HepG2 (cell line): Measurements from ENCODE around the gene MTCH1. TPM values are rescaled to one million over a fixed set of nuclear protein-coding genes. Genes with fewer than 3 reads are reported as not detected.

Source experiments
- ATAC-seq: fragments of 200-7000 bp; cut with Tn5 transposase; 3 replicates; pipeline ENCODE4 v1.9.1; 2020; ENCODE audit warnings: mild to moderate bottlenecking, moderate library complexity
- BruUV-seq: library from RNA; stranded (reverse); fragments of 400-500 nt; replicated peaks from 2 replicates; lab custom pipeline; 2021; lab: Mats Ljungman, UMichigan
- CTCF ChIA-PET: fragments of 300-600 bp; formaldehyde crosslinking; extraction: SDS; loops from one replicate; lab custom pipeline; 2021; ENCODE audit warnings: low total read pairs, inconsistent platforms, low intra/inter-chr PET ratio; lab: Yijun Ruan, JAX
- POLR2A ChIA-PET: fragments of 350-600 bp; sonication (Branson Sonifier 250); formaldehyde crosslinking; loops from one replicate; lab custom pipeline; 2020; ENCODE audit warnings: antibody characterized with exemption, inconsistent platforms; lab: Yijun Ruan, JAX
- DNase-seq: peaks from one replicate; pipeline ENCODE4 v3.0.0-alpha.2; 2015; ENCODE audit warnings: low spot score
- FAIRE-seq: peaks from 3 replicates; lab custom pipeline; 2011; peaks lifted over from hg19 to GRCh38; lab: Jason Lieb, UNC
- H2AFZ ChIP-seq: one replicate; pipeline ENCODE4 v1.6.1; 2011; ENCODE audit warnings: low read length, inconsistent platforms
- H3K27ac ChIP-seq: fragments of 300-600 bp; 3 replicates; pipeline ENCODE4 v1.8.0; 2011; ENCODE audit warnings: mixed run types, mild to moderate bottlenecking, mixed read lengths, low read length, inconsistent platforms; ENCODE audit not compliant: insufficient read depth; ENCODE audit errors: extremely low read length
- H3K27me3 ChIP-seq, 2 experiments: fragments of 200-600 bp in 1 of 2; 2 replicates in 1 of 2; 3 replicates in 1 of 2; pipeline versions ENCODE4 v1.6.0 to v1.8.0; 2011; ENCODE audit warnings: low read length in 2 of 2, mild to moderate bottlenecking in 2 of 2, moderate library complexity in 2 of 2, inconsistent platforms in 1 of 2; ENCODE audit not compliant: insufficient read depth in 2 of 2, control insufficient read depth in 1 of 2
- H3K36me3 ChIP-seq, 2 experiments: fragments of 200-600 bp in 1 of 2; replicated peaks in 1 of 2; 2 replicates in 1 of 2; 3 replicates in 1 of 2; pipeline versions ENCODE4 v1.5.1 to v1.8.0; 2011; ENCODE audit warnings: low read length in 2 of 2, inconsistent platforms in 1 of 2; ENCODE audit not compliant: insufficient read depth in 2 of 2, control insufficient read depth in 1 of 2
- H3K4me1 ChIP-seq: 2 replicates; pipeline ENCODE4 v1.5.1; 2012; ENCODE audit warnings: low read length, inconsistent platforms; ENCODE audit not compliant: insufficient read depth
- H3K4me2 ChIP-seq: 2 replicates; pipeline ENCODE4 v1.6.0; 2011; ENCODE audit warnings: low read depth, low read length, inconsistent platforms
- H3K4me3 ChIP-seq, 3 experiments: fragments of 200-600 bp in 1 of 3; sonication (generic), shearing (Covaris generic) in 1 of 3; replicated peaks in 1 of 3; 2 replicates each; pipeline ENCODE4 v1.5.1; 2011 to 2016; ENCODE audit warnings: low read length in 3 of 3, inconsistent platforms in 2 of 3, low read depth in 2 of 3, mild to moderate bottlenecking in 2 of 3, control low read depth in 1 of 3, mixed read lengths in 1 of 3; ENCODE audit not compliant: insufficient read depth in 1 of 3
- H3K79me2 ChIP-seq: one replicate; pipeline ENCODE4 v1.6.1; 2011; ENCODE audit warnings: low read length, inconsistent platforms; ENCODE audit not compliant: insufficient read depth
- H3K9ac ChIP-seq: 2 replicates; pipeline ENCODE4 v1.6.0; 2011; ENCODE audit warnings: mild to moderate bottlenecking, low read depth, low read length, inconsistent platforms; ENCODE audit not compliant: insufficient read depth
- H3K9me3 ChIP-seq: 2 replicates; pipeline ENCODE4 v1.5.1; 2012; ENCODE audit warnings: mild to moderate bottlenecking, low read length
- H4K20me1 ChIP-seq: 2 replicates; pipeline ENCODE4 v1.6.0; 2011; ENCODE audit warnings: inconsistent platforms, mild to moderate bottlenecking, low read length, moderate library complexity; ENCODE audit not compliant: insufficient read depth
- GATAD1 ChIP-seq: IDR thresholded peaks from 2 replicates; pipeline ENCODE4 v1.6.1; 2016; ENCODE audit warnings: missing genetic modification reagents, missing compliant biosample characterization
- TRIM24 ChIP-seq: sonication (generic); formaldehyde crosslinking; IDR thresholded peaks from 2 replicates; pipeline ENCODE4 v1.8.0; 2022; ENCODE audit warnings: mild to moderate bottlenecking, missing genetic modification reagents
- ZBTB44 ChIP-seq: sonication (generic); formaldehyde crosslinking; IDR thresholded peaks from 2 replicates; pipeline ENCODE4 v1.4.0; 2020; ENCODE audit warnings: missing genetic modification reagents
- ZBTB7B ChIP-seq: sonication (generic); formaldehyde crosslinking; IDR thresholded peaks from 2 replicates; pipeline ENCODE4 v1.4.0; 2020; ENCODE audit warnings: missing genetic modification reagents
- ZFY ChIP-seq: sonication (generic); formaldehyde crosslinking; IDR thresholded peaks from 2 replicates; pipeline ENCODE4 v1.4.0; 2020; ENCODE audit warnings: missing genetic modification reagents
- ZNF225 ChIP-seq: sonication (generic); formaldehyde crosslinking; IDR thresholded peaks from 2 replicates; pipeline ENCODE4 v1.4.0; 2020; ENCODE audit warnings: mild to moderate bottlenecking, missing genetic modification reagents
- ZNF350 ChIP-seq: sonication (generic); formaldehyde crosslinking; IDR thresholded peaks from 2 replicates; pipeline ENCODE4 v1.4.0; 2020; ENCODE audit warnings: mild to moderate bottlenecking, low read depth, missing genetic modification reagents, borderline replicate concordance
- ZSCAN22 ChIP-seq: sonication (generic); formaldehyde crosslinking; IDR thresholded peaks from 2 replicates; pipeline ENCODE4 v1.4.0; 2020; ENCODE audit warnings: mild to moderate bottlenecking, missing genetic modification reagents
- WGBS: methylation state at CpG from one replicate; pipeline ENCODE4 v1.1.6; 2017; ENCODE audit warnings: low lambda C conversion rate; 5-methylcytosine and 5-hydroxymethylcytosine counted together
- in situ Hi-C: cut with HindIII; loops from 2 replicates; pipeline ENCODE4 v1.10.0; 2017; ENCODE audit warnings: low pct_unique_long_range_greater_than_20kb; ENCODE audit not compliant: extremely low pct_ligation_motif_present
- intact Hi-C: fragments of 100-400 bp; cut with micrococcal nuclease; formaldehyde crosslinking; loops from one replicate; pipeline ENCODE4 v1.10.0; 2022; ENCODE audit not compliant: unreplicated experiment
- polyA plus RNA-seq, 8 experiments: library from polyadenylated mRNA; depleted of rRNA in 3 of 8; stranded (reverse) in 7 of 8; unstranded in 1 of 8; fragments of >200 nt; fragmentation: Illumina TruSeq in 4 of 8; extraction: Trizol in 4 of 8; gene quantifications; 2 replicates each; pipeline versions ENCODE4 v1.2.1 to v1.2.3, GENCODE V29; 2011 to 2016; ENCODE audit warnings: low read depth in 4 of 8, missing spikeins in 1 of 8, mixed read lengths in 1 of 8; ENCODE audit not compliant: insufficient read depth in 1 of 8
- total RNA-seq, 5 experiments: library from RNA; depleted of rRNA; stranded (reverse); fragments of >200 nt; fragmentation: Illumina TruSeq; extraction: Trizol; gene quantifications; 2 replicates each; pipeline ENCODE4 v1.2.3, GENCODE V29; 2016; ENCODE audit warnings: low read depth in 1 of 5
- TF ChIP-seq, protein P1 (sequence below): sonication (generic); formaldehyde crosslinking; IDR thresholded peaks from 2 replicates; pipeline ENCODE4 v1.5.0; 2020; ENCODE audit warnings: mild to moderate bottlenecking, missing genetic modification reagents

Gene MTCH1
- total and polyA plus RNA-seq, 2 of the 13 experiments (the other 11 are each of a cell fraction or from before 2014, with no cell fraction given), result 86.2 to 144 TPM

- no peak for FAIRE-seq
- 35% methylated on average over 7 of the region's 7 CpGs for WGBS
- CTCF ChIA-PET, result no interaction called here
- Histone ChIP-seq H3K27me3 (peaks cover 1 to 25% of the 10 kb centered on the region in 2 experiments; a peak in 4 of 5 replicates), H3K27ac (no peak overlapping the region), H4K20me1 (no peaks in the 10 kb centered on the region), H3K9me3 (no peaks in the 10 kb centered on the region), H3K4me3 (no peak overlapping the region), H2AFZ (no peak overlapping the region), H3K4me2 (no peak overlapping the region), H3K79me2 (no peaks in the 10 kb centered on the region), H3K9ac (no peak overlapping the region), H3K4me1 (no peaks in the 10 kb centered on the region), H3K36me3 (no peaks in the 10 kb centered on the region)
- BruUV-seq, result no TSS peak
- no peak for TF ChIP-seq ZNF350 (CRISPR knock-in tag)
- TF ChIP-seq ZNF225, result no peak
- TF ChIP-seq, protein P1, sequence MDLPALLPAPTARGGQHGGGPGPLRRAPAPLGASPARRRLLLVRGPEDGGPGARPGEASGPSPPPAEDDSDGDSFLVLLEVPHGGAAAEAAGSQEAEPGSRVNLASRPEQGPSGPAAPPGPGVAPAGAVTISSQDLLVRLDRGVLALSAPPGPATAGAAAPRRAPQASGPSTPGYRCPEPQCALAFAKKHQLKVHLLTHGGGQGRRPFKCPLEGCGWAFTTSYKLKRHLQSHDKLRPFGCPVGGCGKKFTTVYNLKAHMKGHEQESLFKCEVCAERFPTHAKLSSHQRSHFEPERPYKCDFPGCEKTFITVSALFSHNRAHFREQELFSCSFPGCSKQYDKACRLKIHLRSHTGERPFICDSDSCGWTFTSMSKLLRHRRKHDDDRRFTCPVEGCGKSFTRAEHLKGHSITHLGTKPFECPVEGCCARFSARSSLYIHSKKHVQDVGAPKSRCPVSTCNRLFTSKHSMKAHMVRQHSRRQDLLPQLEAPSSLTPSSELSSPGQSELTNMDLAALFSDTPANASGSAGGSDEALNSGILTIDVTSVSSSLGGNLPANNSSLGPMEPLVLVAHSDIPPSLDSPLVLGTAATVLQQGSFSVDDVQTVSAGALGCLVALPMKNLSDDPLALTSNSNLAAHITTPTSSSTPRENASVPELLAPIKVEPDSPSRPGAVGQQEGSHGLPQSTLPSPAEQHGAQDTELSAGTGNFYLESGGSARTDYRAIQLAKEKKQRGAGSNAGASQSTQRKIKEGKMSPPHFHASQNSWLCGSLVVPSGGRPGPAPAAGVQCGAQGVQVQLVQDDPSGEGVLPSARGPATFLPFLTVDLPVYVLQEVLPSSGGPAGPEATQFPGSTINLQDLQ (CRISPR knock-in tag), result no peak
- POLR2A ChIA-PET, result no interaction called here
- no peak for ATAC-seq
- intact Hi-C loops (no loop called here), in situ Hi-C loops (no loop called here)
- no peak for DNase-seq
Measured at GRCh38 chr6:36934901-36935300, 51.1 kb downstream of the MTCH1 start.

- no TSS peak for BruUV-seq
- H2AFZ ChIP-seq, result no peak overlapping the region
- no peak overlapping the region for H3K4me2 ChIP-seq
- H4K20me1 ChIP-seq, result no peaks in the 10 kb centered on the region
- peaks cover 1 to 12% of the 10 kb centered on the region in 2 experiments; a peak in 3 of 5 replicates for H3K27me3 ChIP-seq
- 40% methylated on average over 4 of the region's 4 CpGs for WGBS
- H3K4me3 ChIP-seq, result no peak overlapping the region
- H3K9ac ChIP-seq, result no peak overlapping the region
- no peaks in the 10 kb centered on the region for H3K4me1 ChIP-seq
- ChIA-PET CTCF (no interaction called here), POLR2A (no interaction called here)
- no peaks in the 10 kb centered on the region for H3K79me2 ChIP-seq
- DNase-seq (no peak), ATAC-seq (no peak), FAIRE-seq (no peak)
- H3K9me3 ChIP-seq, result no peaks in the 10 kb centered on the region
- intact Hi-C loops (no loop called here), in situ Hi-C loops (no loop called here)
- TF ChIP-seq ZBTB7B (no peak), TRIM24 (CRISPR knock-in tag) (no peak), GATAD1 (CRISPR knock-in tag) (no peak), ZBTB44 (CRISPR knock-in tag) (no peak), ZFY (no peak), ZSCAN22 (no peak)
- no peak overlapping the region for H3K27ac ChIP-seq
- no peaks in the 10 kb centered on the region for H3K36me3 ChIP-seq
Measured at GRCh38 chr6:36933519-36933918, 52.5 kb downstream of the MTCH1 start.
